IPS DF 6.9 (cell line): Measurements from ENCODE around the gene EMC7.
"Not testable (repeated sequence)": the region's sequence is repeated elsewhere in the genome, so short reads cannot be mapped to it uniquely, and the experiment has no call there.

Experiments
- DNase-seq: peaks from one replicate; pipeline ENCODE4 v3.0.0-alpha.2; 2013; ENCODE audit warnings: low read depth, low spot score
- H3K27ac ChIP-seq: one replicate; pipeline ENCODE4 v1.5.1; 2013; ENCODE audit warnings: low read length, control low read depth
- H3K27me3 ChIP-seq: 2 replicates; pipeline ENCODE4 v1.6.1; 2013; ENCODE audit warnings: mild to moderate bottlenecking, low read length; ENCODE audit not compliant: control insufficient read depth, insufficient read depth
- H3K36me3 ChIP-seq: 2 replicates; pipeline ENCODE4 v1.6.1; 2013; ENCODE audit warnings: low read length; ENCODE audit not compliant: control insufficient read depth, insufficient read depth
- H3K4me1 ChIP-seq: 2 replicates; pipeline ENCODE4 v1.6.1; 2013; ENCODE audit warnings: low read length; ENCODE audit not compliant: control insufficient read depth, insufficient read depth
- H3K4me3 ChIP-seq: 2 replicates; pipeline ENCODE4 v1.5.1; 2013; ENCODE audit warnings: mild to moderate bottlenecking, low read length
- H3K9me3 ChIP-seq: 2 replicates; pipeline ENCODE4 v1.6.1; 2013; ENCODE audit warnings: low read length, inconsistent platforms; ENCODE audit not compliant: control insufficient read depth, insufficient read depth
- WGBS: extraction: QIAGEN DNeasy Blood & Tissue Kit; methylation state at CpG from one replicate; pipeline ENCODE4 v1.1.7; 2013; ENCODE audit warnings: mixed read lengths, missing lambda C conversion rate; ENCODE audit not compliant: insufficient read length, insufficient coverage; 5-methylcytosine and 5-hydroxymethylcytosine counted together

EMC7 gene

GRCh38 chr15:34101366-34102174 lies at the start of gene EMC7, which contains the start of gene PGBD4:
Gene EMC7 (minus strand): TSS chr15:34101862. CDS start chr15:34101839, 23 bp downstream.
Gene PGBD4 (plus strand): TSS chr15:34102083. CDS start chr15:34102532, 449 bp downstream.
- H3K9me3 ChIP-seq: no peaks in the 10 kb centered on the region
- H3K27me3 ChIP-seq: no peaks in the 10 kb centered on the region
- no peak within 1 kb of the TSS for H3K27ac ChIP-seq
- no peaks in the 10 kb centered on the region for H3K4me1 ChIP-seq
- WGBS: no CpG with 5 or more reads among the region's 48 CpGs
- H3K4me3 ChIP-seq: peak within 1 kb of the TSS; percentile 91
- H3K36me3 ChIP-seq: no peaks in the 10 kb centered on the region
- peak; percentile 97 for DNase-seq

GRCh38 chr15:34147371-34148140 lies 45.9 kb upstream of the EMC7 start:
- Histone ChIP-seq H3K27me3 (no peaks in the 10 kb centered on the region), H3K9me3 (no peaks in the 10 kb centered on the region), H3K4me3 (no peak overlapping the region), H3K4me1 (no peaks in the 10 kb centered on the region), H3K36me3 (no peaks in the 10 kb centered on the region), H3K27ac (no peak overlapping the region)
- DNase-seq: no peak
- WGBS: 100% methylated on average over 1 of the region's 6 CpGs

- no peaks in the 10 kb centered on the region for H3K36me3 ChIP-seq
- no peaks in the 10 kb centered on the region for H3K9me3 ChIP-seq
- WGBS: no CpG with 5 or more reads among the region's 1 CpG
- H3K4me1 ChIP-seq: no peaks in the 10 kb centered on the region
- H3K4me3 ChIP-seq: no peak overlapping the region
- no peak for DNase-seq
- H3K27ac ChIP-seq: no peak overlapping the region
- H3K27me3 ChIP-seq: no peaks in the 10 kb centered on the region
Measured at GRCh38 chr15:34133511-34133910, 31.8 kb upstream of the EMC7 start.

GRCh38 chr15:34132881-34133280 lies 31.2 kb upstream of the EMC7 start:
- DNase-seq: no peak
- Histone ChIP-seq H3K4me3 (no peak overlapping the region), H3K9me3 (no peaks in the 10 kb centered on the region), H3K4me1 (no peaks in the 10 kb centered on the region), H3K27ac (no peak overlapping the region), H3K36me3 (no peaks in the 10 kb centered on the region), H3K27me3 (no peaks in the 10 kb centered on the region)
- WGBS: no CpG with 5 or more reads among the region's 1 CpG

GRCh38 chr15:34128898-34129297 lies 27.2 kb upstream of the EMC7 start:
- DNase-seq: no peak
- H3K36me3 ChIP-seq: no peaks in the 10 kb centered on the region
- WGBS: no CpG with 5 or more reads among the region's 2 CpGs
- H3K4me1 ChIP-seq: no peaks in the 10 kb centered on the region
- no peak overlapping the region for H3K27ac ChIP-seq
- H3K9me3 ChIP-seq: no peaks in the 10 kb centered on the region
- H3K4me3 ChIP-seq: no peak overlapping the region
- no peaks in the 10 kb centered on the region for H3K27me3 ChIP-seq

- DNase-seq: no peak
- Histone ChIP-seq H3K27ac (no peak overlapping the region), H3K4me3 (no peak overlapping the region), H3K9me3 (no peaks in the 10 kb centered on the region), H3K27me3 (no peaks in the 10 kb centered on the region), H3K36me3 (no peaks in the 10 kb centered on the region), H3K4me1 (no peaks in the 10 kb centered on the region)
Measured at GRCh38 chr15:34126522-34126921, 24.9 kb upstream of the EMC7 start.

GRCh38 chr15:34125945-34126344 lies 24.3 kb upstream of the EMC7 start:
- DNase-seq: no peak
- H3K4me1 ChIP-seq: no peaks in the 10 kb centered on the region
- no peak overlapping the region for H3K27ac ChIP-seq
- no CpG with 5 or more reads among the region's 1 CpG for WGBS
- H3K27me3 ChIP-seq: no peaks in the 10 kb centered on the region
- H3K36me3 ChIP-seq: no peaks in the 10 kb centered on the region
- no peaks in the 10 kb centered on the region for H3K9me3 ChIP-seq
- no peak overlapping the region for H3K4me3 ChIP-seq

GRCh38 chr15:34124651-34125050 lies 23.0 kb upstream of the EMC7 start:
- WGBS: no CpG with 5 or more reads among the region's 4 CpGs

GRCh38 chr15:34122771-34123183 lies 21.1 kb upstream of the EMC7 start:
- no CpG with 5 or more reads among the region's 6 CpGs for WGBS
- Histone ChIP-seq H3K27ac (no peak overlapping the region), H3K4me1 (no peaks in the 10 kb centered on the region), H3K36me3 (no peaks in the 10 kb centered on the region), H3K27me3 (no peaks in the 10 kb centered on the region), H3K4me3 (no peak overlapping the region), H3K9me3 (no peaks in the 10 kb centered on the region)
- DNase-seq: no peak

More at GRCh38 chr15:34124651-34125050, 23.0 kb upstream of the EMC7 start:
- no peak overlapping the region for H3K27ac ChIP-seq
- no peak for DNase-seq
- H3K36me3 ChIP-seq: no peaks in the 10 kb centered on the region
- no peaks in the 10 kb centered on the region for H3K27me3 ChIP-seq
- H3K4me1 ChIP-seq: no peaks in the 10 kb centered on the region
- H3K9me3 ChIP-seq: no peaks in the 10 kb centered on the region
- no peak overlapping the region for H3K4me3 ChIP-seq

- no CpG with 5 or more reads among the region's 12 CpGs for WGBS
- H3K36me3 ChIP-seq, H3K4me1 ChIP-seq, H3K27me3 ChIP-seq, H3K4me3 ChIP-seq, H3K27ac ChIP-seq, H3K9me3 ChIP-seq, DNase-seq: not testable (repeated sequence)
Measured at GRCh38 chr15:34121786-34122185, 20.1 kb upstream of the EMC7 start.
